Measurements from ENCODE around the gene FAM25A. TPM values are rescaled to one million over a fixed set of nuclear protein-coding genes. Genes with fewer than 3 reads are reported as not detected.
"Not testable (repeated sequence)": the region's sequence is repeated elsewhere in the genome, so short reads cannot be mapped to it uniquely, and the experiment has no call there.

Gene FAM25A
- not detected in 2 replicates for total RNA-seq (2014; rRNA removed; shearing (Covaris generic); ENCODE audit: low replicate concordance)

- not testable (repeated sequence) for H3K4me1 ChIP-seq (ENCODE audit: low read length); H3K27ac ChIP-seq (ENCODE audit: low read length); H3K9ac ChIP-seq (ENCODE audit: low read length); H3K36me3 ChIP-seq (ENCODE audit: insufficient read depth, low read length); DNase-seq; H3K79me2 ChIP-seq (ENCODE audit: low read length); H3K4me3 ChIP-seq (ENCODE audit: low read length); H4K20me1 ChIP-seq (ENCODE audit: insufficient read depth, low read depth, low read length); H3K4me2 ChIP-seq (ENCODE audit: low read depth, low read length, poor library complexity, severe bottlenecking); H2AFZ ChIP-seq (ENCODE audit: low read length); H3K9me3 ChIP-seq (ENCODE audit: low read length); H3K9me2 ChIP-seq (replicated peaks; ENCODE audit: insufficient read depth, low read length); H3K27me3 ChIP-seq (ENCODE audit: low read length)
Observed at GRCh38 chr10:87020056-87020455, at the start of gene FAM25A. FAM25A (plus strand) TSS chr10:87020294; CDS start chr10:87020325, 31 bp downstream.

- no peaks in the 10 kb centered on the region for H3K9me2 ChIP-seq (replicated peaks; ENCODE audit: insufficient read depth, low read length)
- H4K20me1 ChIP-seq (ENCODE audit: insufficient read depth, low read depth, low read length) = no peaks in the 10 kb centered on the region
- H3K4me1 ChIP-seq (ENCODE audit: low read length) = no peaks in the 10 kb centered on the region; the same call in none of the 2 replicates
- no peak overlapping the region for H3K4me3 ChIP-seq (ENCODE audit: low read length)
- H2AFZ ChIP-seq (ENCODE audit: low read length) = no peak overlapping the region
- no peaks in the 10 kb centered on the region for H3K79me2 ChIP-seq (ENCODE audit: low read length)
- no peaks in the 10 kb centered on the region for H3K27me3 ChIP-seq (ENCODE audit: low read length)
- H3K27ac ChIP-seq (ENCODE audit: low read length) = no peak overlapping the region
- H3K9me3 ChIP-seq (ENCODE audit: low read length) = no peaks in the 10 kb centered on the region
- H3K9ac ChIP-seq (ENCODE audit: low read length) = no peak overlapping the region
- DNase-seq = no peak
- no peak overlapping the region for H3K4me2 ChIP-seq (ENCODE audit: low read depth, low read length, poor library complexity, severe bottlenecking)
- H3K36me3 ChIP-seq (ENCODE audit: insufficient read depth, low read length) = no peaks in the 10 kb centered on the region
Observed at GRCh38 chr10:86970982-86971231, 49.2 kb upstream of the FAM25A start.

- H4K20me1 ChIP-seq (ENCODE audit: insufficient read depth, low read depth, low read length) = no peaks in the 10 kb centered on the region
- no peaks in the 10 kb centered on the region for H3K9me2 ChIP-seq (replicated peaks; ENCODE audit: insufficient read depth, low read length)
- H3K27me3 ChIP-seq (ENCODE audit: low read length) = no peaks in the 10 kb centered on the region
- H3K27ac ChIP-seq (ENCODE audit: low read length) = no peak overlapping the region
- no peaks in the 10 kb centered on the region for H3K79me2 ChIP-seq (ENCODE audit: low read length)
- no peak overlapping the region for H3K4me3 ChIP-seq (ENCODE audit: low read length)
- H3K4me1 ChIP-seq (ENCODE audit: low read length) = no peaks in the 10 kb centered on the region; the same call in none of the 2 replicates
- no peak overlapping the region for H3K4me2 ChIP-seq (ENCODE audit: low read depth, low read length, poor library complexity, severe bottlenecking)
- no peaks in the 10 kb centered on the region for H3K9me3 ChIP-seq (ENCODE audit: low read length)
- no peak overlapping the region for H2AFZ ChIP-seq (ENCODE audit: low read length)
- no peak overlapping the region for H3K9ac ChIP-seq (ENCODE audit: low read length)
- no peaks in the 10 kb centered on the region for H3K36me3 ChIP-seq (ENCODE audit: insufficient read depth, low read length)
- DNase-seq = no peak
Observed at GRCh38 chr10:86971232-86971991, 48.7 kb upstream of the FAM25A start.

GRCh38 chr10:86972613-86973380 is 47.3 kb upstream of the FAM25A start:
- no peak overlapping the region for H3K27ac ChIP-seq (ENCODE audit: low read length)
- H2AFZ ChIP-seq (ENCODE audit: low read length) = no peak overlapping the region
- no peaks in the 10 kb centered on the region for H3K79me2 ChIP-seq (ENCODE audit: low read length)
- no peak overlapping the region for H3K4me3 ChIP-seq (ENCODE audit: low read length)
- H3K9me2 ChIP-seq (replicated peaks; ENCODE audit: insufficient read depth, low read length) = no peaks in the 10 kb centered on the region
- H3K4me2 ChIP-seq (ENCODE audit: low read depth, low read length, poor library complexity, severe bottlenecking) = no peak overlapping the region
- no peaks in the 10 kb centered on the region for H3K36me3 ChIP-seq (ENCODE audit: insufficient read depth, low read length)
- no peaks in the 10 kb centered on the region for H3K9me3 ChIP-seq (ENCODE audit: low read length)
- no peaks in the 10 kb centered on the region for H3K4me1 ChIP-seq (ENCODE audit: low read length)
- H3K27me3 ChIP-seq (ENCODE audit: low read length) = no peaks in the 10 kb centered on the region
- DNase-seq = no peak
- H3K9ac ChIP-seq (ENCODE audit: low read length) = no peak overlapping the region
- no peaks in the 10 kb centered on the region for H4K20me1 ChIP-seq (ENCODE audit: insufficient read depth, low read depth, low read length)

- no peaks in the 10 kb centered on the region for H3K9me2 ChIP-seq (replicated peaks; ENCODE audit: insufficient read depth, low read length)
- no peak overlapping the region for H2AFZ ChIP-seq (ENCODE audit: low read length)
- no peak overlapping the region for H3K4me2 ChIP-seq (ENCODE audit: low read depth, low read length, poor library complexity, severe bottlenecking)
- no peaks in the 10 kb centered on the region for H3K79me2 ChIP-seq (ENCODE audit: low read length)
- H3K27ac ChIP-seq (ENCODE audit: low read length) = no peak overlapping the region
- no peak overlapping the region for H3K4me3 ChIP-seq (ENCODE audit: low read length)
- H4K20me1 ChIP-seq (ENCODE audit: insufficient read depth, low read depth, low read length) = no peaks in the 10 kb centered on the region
- H3K9ac ChIP-seq (ENCODE audit: low read length) = no peak overlapping the region
- DNase-seq = no peak
- H3K36me3 ChIP-seq (ENCODE audit: insufficient read depth, low read length) = no peaks in the 10 kb centered on the region
- no peaks in the 10 kb centered on the region for H3K9me3 ChIP-seq (ENCODE audit: low read length)
- H3K27me3 ChIP-seq (ENCODE audit: low read length) = no peaks in the 10 kb centered on the region
- H3K4me1 ChIP-seq (ENCODE audit: low read length) = no peaks in the 10 kb centered on the region
Observed at GRCh38 chr10:86974484-86974883, 45.6 kb upstream of the FAM25A start.

- no peak for DNase-seq
- H3K4me2 ChIP-seq (ENCODE audit: low read depth, low read length, poor library complexity, severe bottlenecking) = no peak overlapping the region
- H3K36me3 ChIP-seq (ENCODE audit: insufficient read depth, low read length) = no peaks in the 10 kb centered on the region
- H3K9ac ChIP-seq (ENCODE audit: low read length) = no peak overlapping the region
- no peak overlapping the region for H2AFZ ChIP-seq (ENCODE audit: low read length)
- no peaks in the 10 kb centered on the region for H3K79me2 ChIP-seq (ENCODE audit: low read length)
- H3K4me1 ChIP-seq (ENCODE audit: low read length) = no peaks in the 10 kb centered on the region
- H3K27ac ChIP-seq (ENCODE audit: low read length) = no peak overlapping the region
- H3K4me3 ChIP-seq (ENCODE audit: low read length) = no peak overlapping the region
- H3K9me3 ChIP-seq (ENCODE audit: low read length) = no peaks in the 10 kb centered on the region
- H3K27me3 ChIP-seq (ENCODE audit: low read length) = no peaks in the 10 kb centered on the region
- H4K20me1 ChIP-seq (ENCODE audit: insufficient read depth, low read depth, low read length) = no peaks in the 10 kb centered on the region
- no peaks in the 10 kb centered on the region for H3K9me2 ChIP-seq (replicated peaks; ENCODE audit: insufficient read depth, low read length)
Observed at GRCh38 chr10:86976362-86977056, 43.6 kb upstream of the FAM25A start.

- H3K9me3 ChIP-seq (ENCODE audit: low read length); H3K27me3 ChIP-seq (ENCODE audit: low read length); H3K9me2 ChIP-seq (replicated peaks; ENCODE audit: insufficient read depth, low read length); H3K9ac ChIP-seq (ENCODE audit: low read length); H3K79me2 ChIP-seq (ENCODE audit: low read length); DNase-seq; H3K27ac ChIP-seq (ENCODE audit: low read length); H2AFZ ChIP-seq (ENCODE audit: low read length); H3K36me3 ChIP-seq (ENCODE audit: insufficient read depth, low read length); H4K20me1 ChIP-seq (ENCODE audit: insufficient read depth, low read depth, low read length); H3K4me1 ChIP-seq (ENCODE audit: low read length); H3K4me3 ChIP-seq (ENCODE audit: low read length); H3K4me2 ChIP-seq (ENCODE audit: low read depth, low read length, poor library complexity, severe bottlenecking): not testable (repeated sequence)
Observed at GRCh38 chr10:86978457-86978856, 41.6 kb upstream of the FAM25A start.

- H3K4me1 ChIP-seq (ENCODE audit: low read length) = no peaks in the 10 kb centered on the region
- no peaks in the 10 kb centered on the region for H3K9me3 ChIP-seq (ENCODE audit: low read length)
- H3K4me2 ChIP-seq (ENCODE audit: low read depth, low read length, poor library complexity, severe bottlenecking) = no peak overlapping the region
- H3K9me2 ChIP-seq (replicated peaks; ENCODE audit: insufficient read depth, low read length) = no peaks in the 10 kb centered on the region
- H3K79me2 ChIP-seq (ENCODE audit: low read length) = no peaks in the 10 kb centered on the region
- DNase-seq = no peak
- H3K36me3 ChIP-seq (ENCODE audit: insufficient read depth, low read length) = no peaks in the 10 kb centered on the region
- no peak overlapping the region for H3K9ac ChIP-seq (ENCODE audit: low read length)
- H2AFZ ChIP-seq (ENCODE audit: low read length) = no peak overlapping the region
- no peaks in the 10 kb centered on the region for H4K20me1 ChIP-seq (ENCODE audit: insufficient read depth, low read depth, low read length)
- H3K27ac ChIP-seq (ENCODE audit: low read length) = no peak overlapping the region
- no peaks in the 10 kb centered on the region for H3K27me3 ChIP-seq (ENCODE audit: low read length)
- no peak overlapping the region for H3K4me3 ChIP-seq (ENCODE audit: low read length)
Observed at GRCh38 chr10:86979296-86979818, 40.7 kb upstream of the FAM25A start.
